Ectodermal cell (in vitro differentiated cells): ENCODE results near the gene ESPN.
A peak's percentile ranks its signal among the peaks of the same experiment; 100 is the strongest.

Experiments
- H3K27ac ChIP-seq: 2 replicates; pipeline ENCODE4 v1.7.0; 2013; ENCODE audit warnings: mild to moderate bottlenecking, low read depth, low read length; ENCODE audit not compliant: insufficient read depth, poor library complexity, severe bottlenecking
- H3K27me3 ChIP-seq: 2 replicates; pipeline ENCODE4 v1.7.0; 2013; ENCODE audit warnings: mild to moderate bottlenecking, low read length; ENCODE audit not compliant: insufficient read depth, control insufficient read depth, poor library complexity, severe bottlenecking
- H3K36me3 ChIP-seq: one replicate; pipeline ENCODE4 v1.7.0; 2013; ENCODE audit warnings: low read length; ENCODE audit not compliant: control insufficient read depth, insufficient read depth
- H3K4me1 ChIP-seq: one replicate; pipeline ENCODE4 v1.7.0; 2013; ENCODE audit warnings: low read length; ENCODE audit not compliant: control insufficient read depth, insufficient read depth
- H3K4me3 ChIP-seq: 2 replicates; pipeline ENCODE4 v1.7.0; 2013; ENCODE audit warnings: low read depth, low read length, control low read depth; ENCODE audit not compliant: insufficient read depth
- H3K9me3 ChIP-seq: 2 replicates; pipeline ENCODE4 v1.7.0; 2013; ENCODE audit warnings: mild to moderate bottlenecking, low read length, moderate library complexity; ENCODE audit not compliant: control insufficient read depth
- WGBS, 2 experiments: methylation state at CpG; one replicate each; pipeline ENCODE4 v1.1.7; 2013; ENCODE audit warnings: missing lambda C conversion rate in 2 of 2; 5-methylcytosine and 5-hydroxymethylcytosine counted together

Gene ESPN

DNA sequence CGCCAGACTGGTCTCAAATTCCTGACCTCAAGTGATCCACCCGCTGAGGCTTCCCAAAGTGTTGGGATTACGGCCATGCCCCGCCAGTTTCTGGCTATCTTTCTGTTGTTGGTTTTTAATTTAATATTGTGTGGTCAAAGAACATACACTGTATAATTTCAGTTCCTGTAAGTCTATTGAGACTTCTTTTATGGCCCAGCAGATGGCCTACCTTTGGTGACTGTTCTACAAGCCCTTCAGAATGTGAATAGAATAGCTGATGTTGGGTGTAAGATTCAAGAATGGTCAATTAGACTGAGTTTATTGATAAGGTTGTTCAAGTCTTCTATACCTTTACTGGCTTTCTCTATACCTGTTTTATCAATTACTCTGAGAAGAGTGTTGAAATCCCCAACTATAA lies 15.5 kb upstream of the ESPN start:
- Histone ChIP-seq H3K27ac (no peak overlapping the region), H3K36me3 (no peaks in the 10 kb centered on the region), H3K27me3 (peaks cover 17% of the 10 kb centered on the region), H3K9me3 (no peaks in the 10 kb centered on the region), H3K4me3 (no peak overlapping the region), H3K4me1 (no peaks in the 10 kb centered on the region)
- 93% methylated on average over 4 of the region's 4 CpGs for WGBS, 2 experiments

DNA sequence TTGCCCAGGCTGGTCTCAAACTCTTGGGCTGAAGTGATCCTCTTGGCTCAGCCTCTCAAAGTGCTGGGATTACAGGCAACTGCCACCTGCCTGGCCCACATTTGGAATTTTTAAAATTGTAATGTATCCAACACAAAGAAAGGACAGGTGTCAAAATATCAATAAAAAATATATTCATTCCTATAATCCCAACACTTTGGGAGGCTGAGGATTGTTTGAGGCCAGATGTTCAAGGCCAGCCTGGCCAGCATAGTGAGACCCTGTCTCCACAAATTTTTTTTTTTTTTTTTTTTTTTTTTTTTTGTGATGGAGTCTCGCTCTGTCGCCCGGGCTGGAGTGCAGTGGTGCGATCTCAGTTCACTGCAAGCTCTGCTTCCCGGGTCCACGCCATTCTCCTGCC lies 14.8 kb upstream of the ESPN start:
- whole genome bisulfite sequencing, 2 experiments, result 73 to 77% methylated on average over 6 of the region's 6 CpGs
- H3K27ac ChIP-seq, result no peak overlapping the region
- H3K27me3 ChIP-seq, result peaks cover 21% of the 10 kb centered on the region
- no peaks in the 10 kb centered on the region for H3K4me1 ChIP-seq
- H3K9me3 ChIP-seq, result no peaks in the 10 kb centered on the region
- H3K4me3 ChIP-seq, result no peak overlapping the region
- H3K36me3 ChIP-seq, result no peaks in the 10 kb centered on the region

DNA sequence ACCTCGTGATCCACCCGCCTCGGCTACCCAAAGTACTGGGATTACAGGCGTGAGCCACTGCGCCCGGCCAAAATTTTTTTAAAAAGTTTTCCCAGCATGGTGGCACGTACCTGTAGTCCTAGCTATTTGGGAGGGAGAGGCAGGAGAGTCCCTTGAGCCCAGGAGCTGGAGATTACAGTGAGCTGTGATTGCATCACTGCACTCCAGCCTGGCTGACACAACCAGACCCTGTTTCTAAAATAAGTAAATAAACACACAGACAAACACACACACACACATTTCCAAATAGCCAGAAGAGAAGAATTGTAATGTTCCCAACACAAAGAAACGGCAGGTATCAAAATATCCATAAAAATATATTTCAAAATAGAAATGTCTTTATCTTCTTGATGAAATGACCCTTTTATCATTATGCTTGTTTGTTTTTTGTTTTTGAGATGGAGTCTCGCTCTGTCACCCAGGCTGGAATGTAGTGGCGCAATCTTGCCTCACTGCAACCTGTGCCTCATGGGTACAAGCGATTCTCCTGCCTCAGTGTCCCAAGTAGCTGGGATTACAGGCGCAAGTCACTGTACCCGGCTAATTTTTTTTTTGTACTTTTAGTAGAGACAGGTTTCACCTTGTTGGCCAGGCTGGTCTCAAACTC lies 14.2 kb upstream of the ESPN start:
- peaks cover 21% of the 10 kb centered on the region for H3K27me3 ChIP-seq
- H3K27ac ChIP-seq, result no peak overlapping the region
- H3K9me3 ChIP-seq, result no peaks in the 10 kb centered on the region
- no peaks in the 10 kb centered on the region for H3K36me3 ChIP-seq
- no peak overlapping the region for H3K4me3 ChIP-seq
- WGBS, 2 experiments, result 90 to 93% methylated on average over 12 to 13 of the region's 13 CpGs
- no peaks in the 10 kb centered on the region for H3K4me1 ChIP-seq

DNA sequence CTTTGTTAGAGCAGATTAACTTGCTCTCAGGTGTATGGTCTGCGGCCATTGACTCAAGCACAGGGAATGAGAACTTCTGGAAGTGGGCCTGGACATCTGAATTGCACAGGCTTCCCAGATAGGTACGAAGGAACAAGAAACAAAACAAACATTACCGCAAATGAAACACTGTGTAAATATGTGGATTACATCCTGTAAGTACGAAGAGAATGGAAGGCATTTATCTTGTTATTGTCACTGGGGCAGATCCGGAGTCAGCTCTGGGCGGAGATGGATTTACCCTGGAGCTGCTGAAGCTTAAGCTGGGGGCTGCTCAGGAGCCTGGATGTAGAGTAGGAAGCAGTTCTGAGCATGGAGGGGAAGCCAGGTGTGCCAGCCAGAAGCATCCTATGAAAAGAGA lies 11.7 kb upstream of the ESPN start:
- H3K27ac ChIP-seq, result no peak overlapping the region
- no peaks in the 10 kb centered on the region for H3K9me3 ChIP-seq
- no peak overlapping the region for H3K4me3 ChIP-seq
- H3K27me3 ChIP-seq, result peaks cover 46% of the 10 kb centered on the region
- 87 to 92% methylated on average over 6 of the region's 6 CpGs for WGBS, 2 experiments
- H3K36me3 ChIP-seq, result no peaks in the 10 kb centered on the region
- no peaks in the 10 kb centered on the region for H3K4me1 ChIP-seq

DNA sequence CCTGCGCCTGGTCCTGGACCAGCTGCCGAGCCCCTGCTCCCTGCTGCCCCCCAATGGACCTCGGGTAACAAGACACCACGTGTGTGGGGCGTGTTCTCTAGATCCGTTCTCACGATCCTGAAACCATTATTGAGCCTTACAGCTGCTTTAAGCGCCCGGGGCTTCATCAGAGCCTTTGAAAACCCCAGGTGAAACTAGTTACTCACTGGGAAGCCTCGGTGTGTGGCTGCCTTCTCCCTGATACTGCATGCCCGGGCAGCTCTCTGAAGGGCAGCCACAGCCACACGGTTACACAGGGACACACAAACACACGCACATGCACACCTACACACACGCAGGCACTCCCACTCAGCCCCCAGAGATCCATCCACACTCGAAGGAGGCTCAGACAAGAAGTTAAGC lies 10.1 kb upstream of the ESPN start:
- H3K36me3 ChIP-seq, result no peaks in the 10 kb centered on the region
- no peak overlapping the region for H3K4me3 ChIP-seq
- no peaks in the 10 kb centered on the region for H3K9me3 ChIP-seq
- WGBS, 2 experiments, result 14 to 16% methylated on average over 15 of the region's 15 CpGs
- no peak overlapping the region for H3K27ac ChIP-seq
- peaks cover 62% of the 10 kb centered on the region for H3K27me3 ChIP-seq
- peaks cover 6% of the 10 kb centered on the region for H3K4me1 ChIP-seq

DNA sequence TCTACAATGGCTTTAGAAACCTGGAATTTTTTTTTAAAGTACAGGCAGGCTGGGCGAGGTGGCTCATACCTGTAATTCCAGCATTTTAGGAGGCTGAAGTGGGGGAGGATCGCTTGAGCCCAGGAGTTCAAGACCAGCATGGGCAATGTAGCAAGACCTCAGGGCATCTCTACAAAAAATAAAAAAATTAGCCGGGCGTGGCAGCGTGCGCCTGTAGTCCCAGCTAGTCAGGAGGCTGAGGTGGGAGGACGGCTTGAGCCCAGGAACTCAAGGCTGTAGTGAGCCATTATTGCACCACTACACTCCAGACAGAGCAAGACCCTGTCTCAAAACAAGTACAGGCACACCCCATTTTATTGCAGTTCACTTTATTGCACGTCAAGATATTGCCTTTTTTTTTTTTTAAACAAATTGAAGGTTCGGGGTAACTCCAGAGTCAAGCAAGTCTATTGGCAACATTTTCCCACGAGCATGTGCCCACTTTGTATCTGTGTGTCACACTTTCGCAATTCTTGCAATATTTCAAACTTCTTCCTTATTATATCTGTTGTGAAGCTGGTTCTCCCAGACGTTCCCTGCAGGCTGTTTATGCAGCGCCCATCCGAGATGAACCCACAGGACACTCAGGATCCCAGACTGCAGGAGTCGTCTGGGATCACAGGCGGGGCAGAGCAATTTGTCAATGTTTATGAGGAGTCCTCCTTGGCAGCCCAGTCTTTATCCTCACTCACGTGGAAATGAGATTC lies 9.5 kb upstream of the ESPN start:
- WGBS, 2 experiments, result 84 to 88% methylated on average over 17 of the region's 17 CpGs
- Histone ChIP-seq H3K36me3 (no peaks in the 10 kb centered on the region), H3K9me3 (no peaks in the 10 kb centered on the region), H3K27ac (no peak overlapping the region), H3K4me3 (no peak overlapping the region), H3K4me1 (peaks cover 10% of the 10 kb centered on the region), H3K27me3 (peaks cover 68% of the 10 kb centered on the region)

DNA sequence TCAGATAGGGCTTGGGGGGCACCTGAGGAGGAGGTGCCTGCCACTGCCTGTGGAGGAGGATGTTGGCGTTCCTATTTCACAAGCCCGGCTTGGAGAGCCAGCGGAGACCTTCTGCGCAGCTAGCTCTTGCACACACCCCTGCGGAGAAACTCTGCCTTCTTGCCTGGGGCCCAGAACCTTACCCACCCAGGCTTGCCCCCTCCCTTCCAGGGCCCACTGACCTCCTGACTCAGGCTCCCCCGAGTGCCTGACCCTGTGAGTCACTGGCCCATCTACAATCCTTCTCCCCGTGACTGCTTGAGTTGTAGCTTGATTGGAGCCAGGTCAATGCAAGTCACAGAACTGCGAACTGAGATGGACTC lies 8.3 kb upstream of the ESPN start:
- Histone ChIP-seq H3K27ac (no peak overlapping the region), H3K4me3 (no peak overlapping the region), H3K27me3 (peaks cover 80% of the 10 kb centered on the region), H3K36me3 (no peaks in the 10 kb centered on the region), H3K9me3 (no peaks in the 10 kb centered on the region), H3K4me1 (peaks cover 12% of the 10 kb centered on the region)
- 84 to 88% methylated on average over 8 of the region's 8 CpGs for WGBS, 2 experiments

DNA sequence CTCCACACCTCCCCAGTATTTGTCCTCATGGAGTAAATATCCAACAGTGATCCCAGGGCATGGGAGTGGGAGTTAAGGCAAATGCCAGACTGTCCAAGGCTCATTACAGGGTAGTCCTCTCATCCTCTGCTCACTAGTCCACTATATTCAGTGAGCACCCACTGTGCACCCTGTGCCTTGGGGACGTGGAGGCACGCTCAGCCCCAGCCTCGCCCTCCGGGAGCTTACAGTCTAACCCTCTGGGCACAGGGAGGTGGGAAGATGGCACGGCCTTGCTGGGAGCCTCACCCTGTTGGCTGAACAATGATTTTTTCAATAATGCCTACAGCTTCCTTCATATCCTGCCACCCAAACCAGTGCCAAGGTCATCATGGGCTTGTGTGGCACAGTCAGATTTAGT lies 7.7 kb upstream of the ESPN start:
- 91 to 92% methylated on average over 5 of the region's 5 CpGs for WGBS, 2 experiments
- Histone ChIP-seq H3K9me3 (no peaks in the 10 kb centered on the region), H3K27me3 (peaks cover 86% of the 10 kb centered on the region), H3K4me3 (no peak overlapping the region), H3K4me1 (peaks cover 12% of the 10 kb centered on the region), H3K36me3 (no peaks in the 10 kb centered on the region), H3K27ac (no peak overlapping the region)

DNA sequence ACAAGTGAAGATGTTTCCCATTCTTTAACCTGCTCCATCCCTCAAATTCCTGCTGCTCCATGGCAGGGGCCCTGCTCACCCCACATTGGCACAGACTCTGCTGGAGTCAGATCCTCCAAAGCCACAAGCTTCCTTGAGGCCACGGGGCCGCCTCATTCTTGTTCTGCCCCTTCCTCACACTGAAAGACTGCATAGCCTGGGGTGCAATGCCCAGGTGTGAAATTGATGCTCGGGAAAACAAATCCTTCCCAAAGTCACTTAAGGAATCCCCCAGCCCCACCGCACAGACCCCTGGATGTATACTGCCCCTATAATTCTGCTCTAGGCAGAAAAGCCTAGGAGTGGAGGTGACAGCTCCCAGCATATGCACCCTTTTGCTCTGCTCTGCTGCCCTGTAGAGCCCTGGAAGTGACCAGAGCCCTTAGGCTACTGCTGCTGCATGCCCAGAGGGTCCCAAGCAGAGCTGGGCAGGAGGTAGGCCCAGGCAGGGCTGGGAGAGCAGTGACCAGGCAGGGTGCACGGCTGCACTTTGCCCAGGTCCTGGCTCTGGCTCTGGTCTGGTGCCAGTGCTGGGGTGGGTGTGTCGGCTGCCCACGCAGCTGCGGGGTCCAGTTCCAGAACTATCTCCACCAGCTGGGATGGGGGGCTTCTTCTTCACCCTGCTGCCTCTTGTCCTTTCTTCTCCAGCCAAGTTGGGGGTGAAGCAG lies 6.5 kb upstream of the ESPN start:
- no peak overlapping the region for H3K4me3 ChIP-seq
- H3K27me3 ChIP-seq, result peaks cover 95% of the 10 kb centered on the region
- H3K36me3 ChIP-seq, result no peaks in the 10 kb centered on the region
- 76 to 81% methylated on average over 8 of the region's 8 CpGs for WGBS, 2 experiments
- H3K4me1 ChIP-seq, result peaks cover 12% of the 10 kb centered on the region
- H3K9me3 ChIP-seq, result no peaks in the 10 kb centered on the region
- H3K27ac ChIP-seq, result no peak overlapping the region

DNA sequence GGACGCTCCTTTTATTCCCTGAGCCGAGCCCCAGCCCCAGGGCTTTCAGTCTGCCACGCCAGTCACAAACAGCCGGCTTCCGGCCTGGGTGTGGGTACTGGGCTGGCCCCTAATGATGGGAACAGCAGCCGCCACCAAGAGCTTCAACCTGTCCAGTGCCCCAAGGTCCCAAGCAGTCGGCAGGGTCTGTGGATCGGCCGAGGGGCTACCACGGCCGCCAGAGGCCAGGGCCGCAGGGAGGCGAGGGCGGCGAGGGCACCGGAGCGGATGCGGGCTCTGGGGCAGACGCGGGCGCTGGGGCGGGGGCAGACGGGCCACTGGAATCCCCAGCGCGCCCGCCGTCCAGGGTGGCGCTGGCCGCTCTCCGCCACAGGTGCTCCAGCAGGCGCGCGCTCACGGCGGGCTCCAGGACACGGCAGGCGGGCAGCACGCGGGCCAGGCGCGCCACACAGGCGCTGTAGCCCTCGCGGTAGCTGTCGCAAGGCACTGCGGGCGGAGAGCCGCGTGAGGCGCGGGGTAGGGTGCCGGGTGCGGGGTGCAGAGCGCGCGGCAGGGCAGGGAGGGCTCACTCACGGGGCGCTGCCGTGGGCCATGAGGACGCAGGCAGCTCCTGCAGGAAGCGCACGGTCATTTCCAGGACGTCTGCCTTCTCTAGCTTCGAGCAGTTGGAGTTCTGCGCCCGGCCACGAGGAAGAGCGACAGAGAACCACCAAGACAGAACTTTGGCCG lies 5.7 kb upstream of the ESPN start:
- Histone ChIP-seq H3K27me3 (peaks cover 96% of the 10 kb centered on the region), H3K4me3 (peak overlapping the region; percentile 27), H3K9me3 (no peaks in the 10 kb centered on the region), H3K36me3 (no peaks in the 10 kb centered on the region), H3K4me1 (peaks cover 16% of the 10 kb centered on the region), H3K27ac (no peak overlapping the region)
- 17 to 19% methylated on average over 69 of the region's 69 CpGs for WGBS, 2 experiments
